Progenitor cell of endocrine pancreas (in vitro differentiated cells): ENCODE results near the gene SYNGR4. TPM values are rescaled to one million over a fixed set of nuclear protein-coding genes. Genes with fewer than 3 reads are reported as not detected.

Experiments used
- DNase-seq: peaks from one replicate; pipeline ENCODE4 v3.0.0; 2021; ENCODE audit warnings: low spot score; ENCODE audit not compliant: unreplicated experiment
- H3K27ac Mint-ChIP-seq: 2 replicates; pipeline ENCODE4 v1.8.0; 2021; ENCODE audit warnings: mild to moderate bottlenecking, moderate library complexity, mixed read lengths
- H3K27me3 Mint-ChIP-seq: 2 replicates; pipeline ENCODE4 v1.8.0; 2021; ENCODE audit warnings: mixed read lengths
- H3K36me3 Mint-ChIP-seq: 2 replicates; pipeline ENCODE4 v1.8.0; 2022; ENCODE audit warnings: mixed read lengths; ENCODE audit not compliant: insufficient read depth
- H3K4me1 Mint-ChIP-seq: 2 replicates; pipeline ENCODE4 v1.8.0; 2021; ENCODE audit warnings: low read depth, mixed read lengths
- H3K4me3 Mint-ChIP-seq: 2 replicates; pipeline ENCODE4 v1.8.0; 2021; ENCODE audit warnings: low read depth, mild to moderate bottlenecking, moderate library complexity, mixed read lengths
- H3K9me3 Mint-ChIP-seq: 2 replicates; pipeline ENCODE4 v1.8.0; 2021; ENCODE audit warnings: low read depth, mixed read lengths
- total RNA-seq: library from RNA; stranded (reverse); gene quantifications from 2 replicates; pipeline ENCODE4 v1.2.1, GENCODE V29; 2021
- TF ChIP-seq, protein P1 (sequence below): fragments of 200-600 bp; sonication (generic); IDR thresholded peaks from one replicate; pipeline ENCODE4 v1.5.0; 2021; ENCODE audit warnings: antibody characterized with exemption, mild to moderate bottlenecking; ENCODE audit not compliant: unreplicated experiment

The SYNGR4 gene
- total RNA-seq, 1 donor from 2014 or later: not detected

DNA sequence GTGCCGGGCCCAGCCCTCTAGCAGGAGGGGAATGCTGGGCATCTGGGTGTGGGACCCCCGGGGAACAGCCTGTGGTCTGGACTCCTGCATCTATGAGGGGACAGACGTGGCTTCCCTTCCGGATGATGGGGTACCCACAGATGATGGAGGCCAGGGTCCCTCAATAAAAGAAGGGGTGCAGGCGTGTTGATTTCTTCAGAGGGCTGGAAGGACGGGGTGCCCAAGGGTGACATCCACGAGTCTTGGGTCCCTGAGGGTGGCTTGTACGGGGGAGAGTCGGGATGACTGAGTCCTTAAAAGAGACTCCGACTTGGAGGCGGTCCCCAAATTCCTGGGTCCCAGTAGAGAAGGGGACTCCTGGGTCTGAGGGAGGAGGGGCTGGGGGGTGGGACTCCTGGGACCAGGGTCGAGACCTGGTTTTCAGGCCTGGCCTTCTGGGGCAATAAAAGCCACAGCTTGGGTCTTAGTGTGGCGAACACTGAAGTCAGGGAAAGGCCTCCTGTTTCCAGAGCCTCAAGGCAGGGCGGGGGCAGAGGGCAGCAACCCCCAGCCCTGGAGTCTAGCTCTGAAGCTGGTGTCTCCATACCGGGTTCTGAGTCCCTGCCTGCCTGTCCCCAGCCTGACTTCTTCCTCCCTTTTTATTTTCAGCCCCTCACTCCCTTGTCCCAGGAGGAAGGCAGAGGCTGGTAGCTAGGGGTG is 28.8 kb downstream of the SYNGR4 start:
- no peak overlapping the region for H3K27ac Mint-ChIP-seq
- DNase-seq: no peak
- H3K4me1 Mint-ChIP-seq: peaks cover 12% of the 10 kb centered on the region
- TF ChIP-seq, protein P1, sequence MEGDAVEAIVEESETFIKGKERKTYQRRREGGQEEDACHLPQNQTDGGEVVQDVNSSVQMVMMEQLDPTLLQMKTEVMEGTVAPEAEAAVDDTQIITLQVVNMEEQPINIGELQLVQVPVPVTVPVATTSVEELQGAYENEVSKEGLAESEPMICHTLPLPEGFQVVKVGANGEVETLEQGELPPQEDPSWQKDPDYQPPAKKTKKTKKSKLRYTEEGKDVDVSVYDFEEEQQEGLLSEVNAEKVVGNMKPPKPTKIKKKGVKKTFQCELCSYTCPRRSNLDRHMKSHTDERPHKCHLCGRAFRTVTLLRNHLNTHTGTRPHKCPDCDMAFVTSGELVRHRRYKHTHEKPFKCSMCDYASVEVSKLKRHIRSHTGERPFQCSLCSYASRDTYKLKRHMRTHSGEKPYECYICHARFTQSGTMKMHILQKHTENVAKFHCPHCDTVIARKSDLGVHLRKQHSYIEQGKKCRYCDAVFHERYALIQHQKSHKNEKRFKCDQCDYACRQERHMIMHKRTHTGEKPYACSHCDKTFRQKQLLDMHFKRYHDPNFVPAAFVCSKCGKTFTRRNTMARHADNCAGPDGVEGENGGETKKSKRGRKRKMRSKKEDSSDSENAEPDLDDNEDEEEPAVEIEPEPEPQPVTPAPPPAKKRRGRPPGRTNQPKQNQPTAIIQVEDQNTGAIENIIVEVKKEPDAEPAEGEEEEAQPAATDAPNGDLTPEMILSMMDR: no peak
- H3K9me3 Mint-ChIP-seq: no peaks in the 10 kb centered on the region
- peaks cover 50% of the 10 kb centered on the region for H3K27me3 Mint-ChIP-seq
- peak overlapping the region; percentile 46 for H3K4me3 Mint-ChIP-seq
- H3K36me3 Mint-ChIP-seq: peaks cover 4% of the 10 kb centered on the region

DNA sequence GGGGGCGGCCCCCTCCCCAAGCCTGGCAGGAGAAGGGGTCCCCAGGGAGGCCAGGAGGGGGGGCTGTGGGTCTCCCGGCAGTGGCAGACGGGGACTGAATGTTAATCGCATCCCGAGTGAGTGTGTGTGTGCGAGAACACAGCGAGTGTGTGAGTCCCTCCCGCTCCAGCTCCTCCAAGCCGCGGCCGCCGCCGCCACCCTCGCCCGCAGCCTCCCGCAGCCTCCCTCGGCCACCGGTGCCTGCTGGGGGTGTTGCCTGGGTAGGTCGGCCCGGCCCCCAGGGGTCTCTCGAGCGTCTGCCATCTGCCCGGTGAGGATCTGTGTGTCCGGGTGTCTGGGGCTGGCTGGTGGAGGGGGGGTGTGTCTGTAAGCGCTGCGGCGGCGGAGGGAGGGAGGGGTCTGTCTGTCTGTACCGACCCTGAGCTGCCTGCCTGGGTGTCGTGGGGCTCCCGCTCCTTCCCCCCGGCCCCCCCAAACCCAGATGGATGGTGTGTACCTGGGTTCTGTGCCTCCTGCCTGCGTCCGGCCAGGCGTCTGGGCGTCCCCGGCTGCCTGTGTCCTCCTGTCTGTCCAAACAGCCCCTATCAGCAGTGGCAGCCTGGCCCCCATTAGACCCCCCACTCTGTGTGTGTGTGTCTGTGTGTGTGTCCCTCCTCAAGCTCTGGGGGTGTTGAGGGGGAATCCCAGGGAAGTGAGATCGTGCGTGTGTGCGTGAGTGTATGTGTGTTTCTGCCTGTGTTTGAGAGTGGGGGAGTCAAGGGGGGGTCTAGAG is 29.6 kb downstream of the SYNGR4 start, which contains the start of gene GRIN2D:
TSS of gene GRIN2D (plus strand) at position 110 of the 772 bp plus-strand sequence. CDS start 4,725 bp downstream, outside the sequence.
- Mint-ChIP-seq H3K4me1 (peaks cover 10% of the 10 kb centered on the region), H3K9me3 (no peaks in the 10 kb centered on the region), H3K27me3 (peaks cover 52% of the 10 kb centered on the region), H3K4me3 (peak within 1 kb of the TSS; percentile 46), H3K36me3 (no peaks in the 10 kb centered on the region), H3K27ac (no peak within 1 kb of the TSS)
- TF ChIP-seq, protein P1: no peak
- DNase-seq: no peak

- TF ChIP-seq, protein P1: no peak
- no peak overlapping the region for H3K4me3 Mint-ChIP-seq
- no peak overlapping the region for H3K27ac Mint-ChIP-seq
- no peak for DNase-seq
- H3K9me3 Mint-ChIP-seq: peaks cover 2% of the 10 kb centered on the region
- H3K36me3 Mint-ChIP-seq: no peaks in the 10 kb centered on the region
- peaks cover 59% of the 10 kb centered on the region for H3K27me3 Mint-ChIP-seq
- H3K4me1 Mint-ChIP-seq: peaks cover 8% of the 10 kb centered on the region
Measured at GRCh38 chr19:48394331-48395169, 30.4 kb downstream of the SYNGR4 start.

GRCh38 chr19:48395170-48395455 is 30.9 kb downstream of the SYNGR4 start:
- peaks cover 8% of the 10 kb centered on the region for H3K4me1 Mint-ChIP-seq

More at GRCh38 chr19:48395170-48395455, 30.9 kb downstream of the SYNGR4 start:
- no peak overlapping the region for H3K27ac Mint-ChIP-seq
- no peak for DNase-seq
- no peaks in the 10 kb centered on the region for H3K36me3 Mint-ChIP-seq
- peaks cover 2% of the 10 kb centered on the region for H3K9me3 Mint-ChIP-seq
- no peak overlapping the region for H3K4me3 Mint-ChIP-seq
- peaks cover 60% of the 10 kb centered on the region for H3K27me3 Mint-ChIP-seq
- TF ChIP-seq, protein P1: no peak
